DMS114 treated with DMSO at 0.1 percent for 48 hours (cell line): ENCODE results near the gene EIF4E1B.

ENCODE experiments used
- DNase-seq: peaks from one replicate; lab custom pipeline; 2025; ENCODE audit not compliant: unreplicated experiment; lab: John Stamatoyannopoulos, UW

Gene EIF4E1B

DNA sequence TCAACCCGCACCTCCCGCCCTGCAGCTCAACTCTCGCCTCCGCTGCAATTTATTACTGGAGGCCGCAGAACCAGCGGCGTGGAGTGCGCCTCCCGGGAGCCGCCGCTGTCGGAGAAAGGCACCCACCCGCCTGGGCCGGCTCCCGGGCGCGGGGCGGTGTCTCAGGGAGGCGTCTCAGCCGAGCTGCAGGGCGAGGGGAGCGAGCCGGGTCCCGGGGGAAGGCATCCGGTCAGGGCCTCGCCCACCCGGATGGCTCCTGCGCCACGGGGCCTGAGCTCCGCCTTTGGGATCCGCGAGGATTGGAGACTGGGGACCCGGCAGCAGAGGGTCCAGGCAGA is 49.7 kb downstream of the EIF4E1B start:
- no peak for DNase-seq

DNA sequence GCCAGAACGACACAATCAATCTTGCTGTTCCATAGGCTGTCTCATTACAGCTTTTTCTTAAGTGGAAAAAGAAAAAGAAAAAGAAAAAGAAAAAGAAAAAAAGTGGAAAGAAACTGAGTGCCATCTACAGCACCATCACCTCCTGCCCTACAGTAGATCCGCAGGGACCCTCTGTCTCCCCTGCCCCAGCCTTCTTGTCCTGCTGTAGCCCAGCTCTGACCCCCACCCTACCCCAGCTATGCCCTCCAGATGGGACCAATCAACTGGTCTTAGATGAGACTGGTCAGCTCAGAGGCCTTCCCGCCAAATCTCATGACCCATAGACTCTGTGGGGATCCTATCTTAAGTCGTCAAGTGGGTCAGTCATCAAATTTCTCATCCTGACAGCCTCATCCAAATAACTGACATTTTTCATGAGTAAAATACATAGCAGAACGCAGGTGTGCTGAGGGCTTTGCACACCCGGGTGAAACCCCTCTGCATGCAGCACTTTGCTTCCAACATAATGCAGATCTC is 51.6 kb downstream of the EIF4E1B start:
- DNase-seq = no peak

DNA sequence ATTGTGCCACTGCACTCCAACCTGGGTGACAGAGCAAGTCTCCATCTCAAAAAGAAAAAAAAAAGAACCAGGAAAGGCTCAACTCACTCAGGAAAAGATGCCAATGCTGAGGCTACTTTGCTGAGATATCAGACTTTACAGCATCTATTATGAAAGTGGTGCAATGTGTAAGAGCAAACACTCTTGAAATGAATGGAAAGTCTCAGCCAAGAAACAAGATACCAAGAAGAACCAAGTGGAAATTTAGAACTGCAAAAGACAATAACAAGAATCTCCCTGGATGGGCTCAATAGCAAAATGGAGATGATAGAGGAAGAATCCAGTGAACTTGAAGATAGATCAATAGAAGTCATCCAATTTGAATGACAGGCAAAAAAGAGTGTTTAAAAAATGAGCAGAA is 54.5 kb downstream of the EIF4E1B start:
- no peak for DNase-seq

DNA sequence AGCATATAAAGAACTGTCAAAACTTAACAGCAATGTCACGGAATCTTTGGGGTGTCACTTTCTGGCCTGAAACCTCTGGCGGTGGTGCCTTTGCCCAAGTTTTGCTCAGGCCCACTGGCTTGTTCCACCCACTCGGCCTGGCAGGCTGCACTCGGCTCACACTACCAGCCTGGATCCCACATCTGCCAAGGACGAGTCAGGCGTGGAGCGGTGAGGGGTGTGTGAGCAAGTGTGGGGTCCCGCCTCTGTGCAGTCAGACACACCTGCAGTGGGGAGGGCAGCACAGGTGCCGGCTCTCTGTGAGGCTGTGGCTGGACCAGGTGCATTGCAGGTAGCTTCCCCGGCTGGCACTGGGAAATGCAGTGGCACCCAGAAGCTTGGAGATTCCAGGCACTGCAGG is 56.8 kb downstream of the EIF4E1B start:
- no peak for DNase-seq

DNA sequence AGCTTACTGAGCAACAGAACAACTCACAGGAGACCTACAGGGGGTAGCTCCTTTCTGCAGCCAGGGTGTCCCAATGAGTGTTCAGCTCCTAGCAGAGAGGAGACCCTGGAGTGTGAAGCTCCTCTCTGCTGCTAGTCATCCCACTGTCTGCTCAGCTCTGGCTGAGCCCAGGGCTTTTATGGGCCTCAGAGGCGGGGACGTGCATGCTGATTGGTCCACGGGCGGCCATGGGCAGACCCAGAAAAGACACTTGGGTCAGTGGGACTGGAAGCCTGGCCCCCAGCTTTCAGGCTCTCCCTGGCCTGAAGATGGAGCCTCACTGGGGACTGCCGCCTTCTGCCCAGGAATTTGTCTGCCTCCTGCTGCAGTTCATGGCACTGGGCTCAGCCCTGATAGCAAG is 57.4 kb downstream of the EIF4E1B start:
- no peak for DNase-seq

DNA sequence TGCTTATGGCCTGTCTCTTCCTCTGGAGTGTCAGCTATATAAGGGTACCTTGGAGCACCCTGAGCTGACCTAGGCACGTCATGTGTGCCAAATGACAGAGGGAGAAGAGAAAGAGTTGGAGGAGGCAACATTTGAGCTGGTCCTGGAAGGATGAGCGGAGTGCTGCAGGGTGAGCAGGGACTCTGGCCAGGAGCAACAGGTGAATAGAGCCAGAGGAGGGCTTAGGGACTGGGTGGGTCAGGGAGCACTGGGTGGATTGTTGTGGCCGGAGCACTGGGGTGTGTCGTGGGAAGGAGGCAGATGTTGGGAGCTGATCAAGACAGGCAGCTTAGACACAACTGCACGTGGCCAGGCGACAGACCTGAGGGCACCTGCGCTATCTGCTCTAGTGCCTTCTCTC is 60.4 kb downstream of the EIF4E1B start:
- DNase-seq = no peak

DNA sequence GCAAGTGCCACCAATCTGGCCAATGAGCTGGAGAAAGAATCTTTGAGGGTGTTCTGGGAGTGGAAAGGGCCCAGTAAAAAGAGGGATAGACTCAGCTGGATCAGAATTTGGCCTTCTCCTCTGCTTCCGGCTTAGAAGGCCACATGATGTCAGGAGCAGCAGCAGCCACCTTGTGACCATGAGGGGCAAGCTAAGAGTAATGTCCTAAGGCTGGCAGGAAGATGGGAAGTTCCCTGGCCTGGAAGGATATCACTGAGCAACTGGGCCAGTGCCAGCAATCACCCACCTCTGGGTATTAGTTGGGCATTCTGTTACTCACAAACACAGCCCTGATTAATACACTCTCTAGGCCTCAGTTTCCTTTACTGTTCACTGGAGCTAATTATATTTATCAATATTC is 61.0 kb downstream of the EIF4E1B start:
- DNase-seq = no peak

DNA sequence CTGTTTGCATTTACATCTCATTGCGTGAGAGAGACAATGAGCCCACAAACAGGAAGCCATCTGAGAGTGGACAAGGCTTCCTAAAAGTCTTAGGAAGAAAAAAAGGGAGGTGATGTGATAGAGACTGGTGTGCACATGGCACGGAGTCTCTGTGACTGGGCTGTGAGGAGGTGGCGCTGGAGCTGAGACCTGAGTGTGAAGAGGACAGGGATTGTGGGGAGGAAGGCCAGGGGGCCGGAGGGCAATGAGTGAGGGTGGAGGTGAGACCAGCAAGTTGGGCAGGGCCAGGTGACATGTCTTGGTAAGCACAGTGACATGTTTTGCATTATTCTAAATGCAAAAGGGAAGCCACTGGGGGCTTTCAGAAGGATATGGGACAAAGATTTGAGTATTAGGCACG is 61.9 kb downstream of the EIF4E1B start:
- no peak for DNase-seq

DNA sequence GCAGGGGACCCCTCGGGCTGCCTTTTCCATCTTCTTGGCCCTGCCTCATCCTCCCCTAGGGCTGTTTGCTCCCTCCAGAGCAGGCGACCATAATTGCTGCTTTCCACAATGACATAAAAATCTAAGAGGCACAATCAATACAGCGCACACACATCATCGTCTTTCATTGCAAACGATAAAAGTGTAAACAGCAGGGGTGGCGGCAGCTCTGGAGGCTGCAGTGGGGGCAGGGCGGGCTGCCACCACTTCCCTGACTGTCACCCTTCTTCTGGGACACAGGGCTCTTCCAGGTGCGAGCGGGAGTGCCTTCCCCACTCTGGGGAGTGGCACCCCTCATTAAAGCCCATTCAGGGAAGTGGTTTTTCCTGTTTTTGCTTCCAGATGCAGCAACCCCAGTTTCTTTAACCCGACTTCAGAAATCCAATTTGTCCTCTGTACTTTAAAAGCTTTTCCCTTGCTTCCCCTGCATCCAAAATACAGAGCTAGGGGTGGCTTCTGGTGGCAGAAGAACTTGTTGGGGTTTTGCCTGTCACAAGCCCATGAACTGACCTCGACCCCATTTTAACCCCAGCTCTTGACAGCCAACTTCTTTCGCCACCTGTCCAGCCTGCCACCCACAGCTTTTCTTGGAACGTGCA is 62.5 kb downstream of the EIF4E1B start:
- DNase-seq = no peak

DNA sequence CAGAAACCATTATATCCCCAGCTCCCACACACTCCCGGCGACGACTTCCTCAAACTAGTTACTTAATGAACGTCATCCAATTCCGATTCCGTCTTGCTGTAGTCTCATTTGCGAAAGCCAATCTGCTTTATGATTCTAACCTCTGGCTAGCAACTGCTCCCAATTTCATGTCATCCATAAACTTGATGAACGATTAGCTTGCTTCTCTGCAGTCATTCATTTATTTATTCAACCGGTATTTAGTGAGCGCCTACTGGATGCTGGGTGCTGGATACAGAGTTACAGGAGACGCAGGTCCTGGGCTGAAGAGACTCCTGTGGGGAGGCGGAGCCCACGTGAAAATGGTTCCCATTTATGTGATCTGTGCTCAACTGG is 63.0 kb downstream of the EIF4E1B start:
- no peak for DNase-seq

DNA sequence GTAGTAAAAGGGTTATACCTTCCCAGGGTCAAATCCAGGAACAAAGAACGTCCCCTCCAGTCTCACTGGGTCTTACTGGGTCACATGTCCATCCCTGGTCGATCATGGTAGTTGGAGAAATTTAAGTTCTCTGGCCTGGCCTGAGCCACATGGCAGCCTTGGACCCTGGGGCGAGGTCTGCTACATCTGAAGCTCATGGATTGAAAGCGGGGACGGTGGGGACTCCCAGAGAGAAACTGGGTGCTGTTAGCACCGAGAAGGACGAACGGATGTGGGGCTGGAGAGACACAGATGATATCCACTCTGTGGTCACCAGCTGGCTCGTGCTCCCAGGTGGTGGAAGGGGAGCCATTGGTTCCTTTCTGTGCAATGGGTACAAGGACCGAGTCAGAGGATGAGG is 63.7 kb downstream of the EIF4E1B start:
- DNase-seq = no peak

DNA sequence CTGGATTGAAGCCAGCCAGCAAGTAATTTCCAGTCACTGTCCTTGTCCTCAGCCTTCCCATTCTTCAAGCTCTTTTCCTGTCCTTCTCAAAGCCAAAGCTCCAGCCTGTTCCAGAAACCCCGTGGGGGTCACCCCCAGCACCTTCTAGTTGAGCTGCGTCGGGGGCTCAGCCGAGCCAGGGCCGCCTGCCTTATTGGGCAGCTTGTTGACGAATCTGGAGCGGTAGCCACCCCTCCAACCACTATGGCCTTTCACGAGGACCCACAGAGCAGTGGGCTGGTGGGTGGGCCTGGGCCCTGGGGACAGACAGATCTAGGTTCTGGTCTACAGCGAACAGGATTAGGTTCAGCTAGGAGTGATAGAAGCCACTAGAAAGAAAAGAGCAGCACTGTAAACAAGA is 64.2 kb downstream of the EIF4E1B start:
- no peak for DNase-seq

DNA sequence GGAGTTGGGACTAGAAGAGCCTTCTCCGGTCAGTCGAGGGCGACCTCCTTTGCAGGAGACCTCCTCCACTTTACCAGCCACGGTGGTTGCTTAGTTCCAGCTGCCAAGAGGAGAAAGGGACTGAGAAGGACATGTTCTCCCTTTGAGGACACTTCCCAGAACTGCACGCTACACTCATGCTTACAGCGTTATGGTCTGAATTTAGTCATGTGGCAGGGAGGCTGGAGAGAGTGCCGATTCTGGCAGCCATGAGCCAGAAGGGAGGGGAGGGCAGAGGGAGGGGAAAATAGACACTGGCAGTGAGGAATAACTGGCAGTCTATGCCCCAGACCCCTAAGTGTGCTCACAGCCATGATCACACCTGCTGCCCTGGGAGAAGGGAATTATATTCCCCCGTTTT is 64.6 kb downstream of the EIF4E1B start:
- no peak for DNase-seq
